Occipital lobe (tissue), 3 donors: ENCODE measurements around the gene TIMM23B. TPM values are rescaled to one million over a fixed set of nuclear protein-coding genes. Genes with fewer than 3 reads are reported as not detected.
"Not testable (repeated sequence)": the region's sequence is repeated elsewhere in the genome, so short reads cannot be mapped to it uniquely, and the experiment has no call there.

Experiments
- DNase-seq: peaks from one replicate; lab custom pipeline; 2025; lab: John Stamatoyannopoulos, UW
- small RNA-seq: library from RNA; depleted of rRNA; stranded (forward); fragments of <200 nt; gene quantifications from one replicate; pipeline ENCODE3, GENCODE V24; 2014
- total RNA-seq: library from RNA; depleted of rRNA; stranded (reverse); fragments of >200 nt; gene quantifications from one replicate; pipeline ENCODE4 v1.2.3, GENCODE V29; 2014

The TIMM23B gene
- total RNA-seq, 1 donor from 2014 or later, result 17.8 TPM

DNA sequence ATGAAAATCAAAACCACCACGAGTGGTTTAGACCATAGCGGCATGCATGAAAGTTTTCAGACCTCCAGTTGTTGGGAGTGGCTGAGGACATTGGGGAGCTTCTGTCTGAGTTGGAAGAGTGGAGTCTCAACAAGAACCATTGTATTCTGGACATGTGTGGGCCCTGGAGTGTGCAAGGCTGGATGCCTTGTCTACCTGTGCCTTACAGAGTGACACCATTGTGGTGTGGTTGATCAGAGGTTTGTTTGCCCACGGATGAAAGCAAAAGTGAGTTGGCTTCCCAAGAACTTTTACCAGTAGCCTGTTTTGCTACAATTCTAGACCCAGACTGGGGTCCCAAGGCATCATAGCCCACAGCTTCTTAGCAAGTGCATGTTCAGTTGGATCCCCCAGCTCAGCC is 35.9 kb downstream of the TIMM23B start:
- not testable (repeated sequence) for DNase-seq

GRCh38 chr10:49987207-49987606 is 45.4 kb downstream of the TIMM23B start:
- not testable (repeated sequence) for DNase-seq

DNA sequence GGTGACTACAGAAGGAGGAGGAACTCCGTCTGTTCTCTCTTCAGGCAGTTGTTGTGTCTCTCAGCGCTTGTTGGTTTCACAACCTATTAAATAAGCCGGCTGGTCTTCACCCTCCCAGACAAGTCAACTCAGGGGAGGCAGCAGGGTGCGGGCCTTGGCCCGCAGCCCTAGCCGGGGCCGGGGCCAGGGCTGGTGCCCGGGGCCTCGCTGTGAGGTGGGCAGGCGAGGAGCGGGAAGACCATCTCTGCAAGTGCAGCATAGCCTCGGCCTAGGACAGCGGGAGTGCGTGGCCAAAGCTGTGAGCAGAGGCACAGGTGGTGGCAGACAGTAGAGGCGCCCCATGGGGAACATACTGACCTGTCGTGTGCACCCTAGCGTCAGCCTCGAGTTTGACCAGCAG is 46.5 kb downstream of the TIMM23B start, which contains the start of gene AGAP6:
TSS of gene AGAP6 (plus strand) at position 31 of the 400 bp plus-strand sequence. CDS start at position 341, 310 bp downstream.
- DNase-seq, result not testable (repeated sequence)

DNA sequence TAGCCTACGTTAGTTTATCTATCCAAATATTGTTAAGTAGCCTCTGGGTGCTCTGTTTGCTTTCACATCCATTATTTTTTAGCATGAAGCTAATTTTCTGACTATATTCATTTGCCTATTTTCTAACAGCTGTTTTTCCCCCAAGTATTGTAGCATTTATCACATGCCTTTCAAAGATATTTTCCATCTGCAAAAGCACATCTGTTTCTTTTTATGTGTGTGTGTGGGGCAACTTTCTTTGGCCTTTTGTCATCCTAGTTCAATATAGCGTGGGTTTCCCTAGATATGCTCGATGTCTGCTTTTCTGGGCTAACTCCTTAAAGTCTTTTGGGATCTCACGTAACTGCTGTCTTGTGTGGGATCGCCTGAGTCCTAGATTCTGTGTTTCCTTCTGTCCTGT is 53.5 kb downstream of the TIMM23B start:
- not testable (repeated sequence) for DNase-seq

- DNase-seq, result not testable (repeated sequence)
These were observed 72.2 kb downstream of the TIMM23B start for GRCh38 chr10:50014024-50014423.

GRCh38 chr10:50015596-50016220 is 73.9 kb downstream of the TIMM23B start:
- DNase-seq, result not testable (repeated sequence)

DNA sequence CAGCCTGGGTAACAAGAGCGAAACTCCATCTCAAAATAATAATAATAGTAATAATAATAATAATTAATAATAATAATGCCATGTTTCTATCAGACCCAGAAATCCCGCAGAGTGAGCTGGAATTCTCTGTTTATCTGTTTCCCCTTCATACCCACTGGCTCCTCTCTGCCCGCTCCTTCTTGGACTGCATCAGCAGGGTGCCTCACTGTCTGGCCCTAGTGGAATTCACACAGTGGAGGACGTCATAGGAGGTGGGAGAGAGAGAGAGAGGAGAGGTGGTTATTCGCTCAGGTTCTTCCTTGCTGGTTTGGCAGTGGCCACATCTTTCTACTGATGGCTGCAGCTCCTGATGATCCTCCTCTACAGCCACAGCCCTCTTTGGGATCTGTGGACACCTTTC is 75.1 kb downstream of the TIMM23B start:
- not testable (repeated sequence) for DNase-seq

GRCh38 chr10:50017646-50018045 is 75.8 kb downstream of the TIMM23B start:
- not testable (repeated sequence) for DNase-seq

DNA sequence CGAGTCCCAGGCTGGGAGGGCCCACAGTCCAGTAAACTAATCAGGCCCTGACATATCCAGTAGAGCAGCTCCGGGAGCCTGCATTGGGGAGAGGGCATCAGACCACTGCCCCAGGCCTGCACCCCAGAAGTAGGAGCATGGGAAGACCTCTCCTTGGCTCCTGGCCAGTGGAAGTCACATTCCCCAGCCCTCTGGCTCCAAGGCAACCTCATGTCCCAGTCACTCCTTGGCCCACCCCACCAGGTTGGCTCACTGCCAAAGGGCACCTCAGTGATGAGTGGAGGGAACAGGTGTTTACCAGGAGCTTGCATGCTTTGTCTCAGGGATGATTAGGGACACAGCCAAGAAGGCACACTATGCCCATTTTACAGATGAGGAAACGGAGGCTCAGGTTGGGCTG is 77.4 kb downstream of the TIMM23B start:
- not testable (repeated sequence) for DNase-seq

- DNase-seq, result not testable (repeated sequence)
These were observed 78.7 kb downstream of the TIMM23B start for GRCh38 chr10:50020451-50021024.

- no peak for DNase-seq
These were observed 79.8 kb downstream of the TIMM23B start for GRCh38 chr10:50021646-50022045.

Small RNA genes within 50 kb of the gene (small RNA-seq; reads per million reads assigned to genes)
- gene RNA5SP317 (not detected), gene SNORA74C-2 (not detected)

Other genes with a start within 250 kb of the TIMM23B start
- 4.2 TPM for gene OGDHL, start 179.7 kb upstream of the TIMM23B start, total RNA-seq
- 127 TPM for gene PARG, start within 50 bp of the TIMM23B start, total RNA-seq
- 3.9 TPM for gene AGAP6, start 46.4 kb downstream of the TIMM23B start, total RNA-seq
- gene WASHC2A, start 125.9 kb downstream of the TIMM23B start, total RNA-seq, result 34.9 TPM